ENCODE data around the gene PPP1R12B. TPM values are rescaled to one million over a fixed set of nuclear protein-coding genes. Genes with fewer than 3 reads are reported as not detected.

The PPP1R12B gene, protein sequence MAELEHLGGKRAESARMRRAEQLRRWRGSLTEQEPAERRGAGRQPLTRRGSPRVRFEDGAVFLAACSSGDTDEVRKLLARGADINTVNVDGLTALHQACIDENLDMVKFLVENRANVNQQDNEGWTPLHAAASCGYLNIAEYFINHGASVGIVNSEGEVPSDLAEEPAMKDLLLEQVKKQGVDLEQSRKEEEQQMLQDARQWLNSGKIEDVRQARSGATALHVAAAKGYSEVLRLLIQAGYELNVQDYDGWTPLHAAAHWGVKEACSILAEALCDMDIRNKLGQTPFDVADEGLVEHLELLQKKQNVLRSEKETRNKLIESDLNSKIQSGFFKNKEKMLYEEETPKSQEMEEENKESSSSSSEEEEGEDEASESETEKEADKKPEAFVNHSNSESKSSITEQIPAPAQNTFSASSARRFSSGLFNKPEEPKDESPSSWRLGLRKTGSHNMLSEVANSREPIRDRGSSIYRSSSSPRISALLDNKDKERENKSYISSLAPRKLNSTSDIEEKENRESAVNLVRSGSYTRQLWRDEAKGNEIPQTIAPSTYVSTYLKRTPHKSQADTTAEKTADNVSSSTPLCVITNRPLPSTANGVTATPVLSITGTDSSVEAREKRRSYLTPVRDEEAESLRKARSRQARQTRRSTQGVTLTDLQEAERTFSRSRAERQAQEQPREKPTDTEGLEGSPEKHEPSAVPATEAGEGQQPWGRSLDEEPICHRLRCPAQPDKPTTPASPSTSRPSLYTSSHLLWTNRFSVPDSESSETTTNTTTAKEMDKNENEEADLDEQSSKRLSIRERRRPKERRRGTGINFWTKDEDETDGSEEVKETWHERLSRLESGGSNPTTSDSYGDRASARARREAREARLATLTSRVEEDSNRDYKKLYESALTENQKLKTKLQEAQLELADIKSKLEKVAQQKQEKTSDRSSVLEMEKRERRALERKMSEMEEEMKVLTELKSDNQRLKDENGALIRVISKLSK
- 10 to 100 TPM; 21.5 to 28.6 TPM for total RNA-seq

DNA sequence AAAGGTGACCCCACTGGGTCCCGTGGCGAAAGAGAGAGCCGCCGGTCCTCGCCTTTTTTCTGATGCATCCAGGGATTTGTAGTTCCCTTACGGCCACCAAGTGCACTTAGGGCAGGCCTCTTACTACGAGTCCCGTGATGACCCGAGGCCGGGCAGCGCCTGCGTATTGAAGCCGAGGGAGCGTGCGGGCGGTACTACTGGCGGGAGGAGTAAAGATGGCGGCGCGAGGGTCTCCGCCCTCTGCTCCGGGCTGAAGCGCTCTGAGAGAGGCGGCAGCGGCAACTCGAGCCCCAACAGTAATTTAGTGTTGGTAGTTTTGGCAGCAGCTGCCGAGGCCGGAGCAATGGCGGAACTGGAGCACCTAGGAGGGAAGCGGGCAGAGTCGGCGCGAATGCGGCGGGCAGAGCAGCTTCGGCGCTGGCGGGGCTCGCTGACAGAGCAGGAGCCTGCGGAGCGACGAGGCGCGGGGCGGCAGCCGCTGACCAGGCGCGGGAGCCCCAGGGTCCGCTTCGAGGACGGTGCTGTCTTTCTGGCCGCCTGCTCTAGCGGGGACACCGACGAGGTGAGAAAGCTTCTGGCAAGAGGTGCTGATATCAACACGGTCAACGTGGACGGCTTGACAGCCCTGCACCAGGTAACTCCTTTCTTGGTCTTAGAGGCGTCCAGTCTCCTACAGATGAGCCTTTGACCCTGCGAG lies at the start of gene PPP1R12B:
Gene PPP1R12B (plus strand): TSS at position 191 of the 697 bp plus-strand sequence. CDS start 153 bp downstream, at position 344.
- ATAC-seq (peak; percentile 99), DNase-seq (ENCODE audit: low spot score in 2 of 2) (peak; percentile 91 to 93)
- Mint-ChIP-seq H3K36me3 (peaks cover 5 to 14% of the 10 kb centered on the region in 2 donors), H3K9me3 (no peaks in the 10 kb centered on the region), H3K27ac (peak within 1 kb of the TSS; percentile 95 to 97)

DNA sequence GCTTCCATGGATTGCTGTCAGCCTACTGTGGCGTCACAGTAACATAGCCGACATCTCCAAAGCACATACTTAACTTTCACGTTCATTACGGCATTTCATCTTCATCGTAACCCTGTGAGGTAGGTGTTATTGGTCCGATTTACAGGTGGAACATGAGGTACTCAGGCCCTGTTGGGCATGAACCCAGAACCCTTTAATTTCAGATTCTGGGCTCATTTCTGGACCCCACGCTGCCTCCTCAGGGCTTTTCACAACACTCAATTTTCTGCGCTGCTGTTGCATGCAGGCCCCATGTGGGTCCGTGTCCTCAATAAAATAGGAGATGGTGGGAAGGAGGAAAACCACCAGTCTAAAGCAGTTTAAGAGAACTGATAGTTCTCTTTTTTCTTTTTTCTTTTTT lies 46.3 kb upstream of the PPP1R12B start:
- H3K36me3 Mint-ChIP-seq, result no peaks in the 10 kb centered on the region
- DNase-seq (ENCODE audit: low spot score in 2 of 2), result no peak
- H3K27ac Mint-ChIP-seq, result no peak overlapping the region
- ATAC-seq, result no peak
- no peaks in the 10 kb centered on the region for H3K9me3 Mint-ChIP-seq

DNA sequence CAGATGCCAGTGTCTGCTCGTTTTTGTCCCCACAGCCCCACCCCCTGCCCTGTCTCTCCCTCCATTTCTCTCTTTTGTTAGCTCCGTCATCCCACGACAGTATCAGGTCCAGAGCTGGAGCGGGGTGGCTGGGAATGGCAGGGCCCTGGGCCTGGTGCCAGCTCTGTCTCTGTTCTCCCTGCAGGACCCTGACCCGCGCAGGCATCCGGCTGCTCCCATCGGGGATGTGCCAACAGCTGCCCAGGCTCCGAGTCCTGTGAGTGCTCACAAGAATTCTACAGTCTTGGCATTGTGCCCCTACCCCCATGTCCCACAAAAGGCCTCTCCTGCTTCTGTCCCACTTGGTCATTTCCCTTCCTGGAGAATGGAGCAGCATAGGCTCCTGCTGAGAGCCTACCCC lies 44.1 kb upstream of the PPP1R12B start:
- ATAC-seq (no peak), DNase-seq (ENCODE audit: low spot score in 2 of 2) (no peak)
- no peaks in the 10 kb centered on the region for H3K9me3 Mint-ChIP-seq
- no peak overlapping the region for H3K27ac Mint-ChIP-seq
- H3K36me3 Mint-ChIP-seq, result no peaks in the 10 kb centered on the region

DNA sequence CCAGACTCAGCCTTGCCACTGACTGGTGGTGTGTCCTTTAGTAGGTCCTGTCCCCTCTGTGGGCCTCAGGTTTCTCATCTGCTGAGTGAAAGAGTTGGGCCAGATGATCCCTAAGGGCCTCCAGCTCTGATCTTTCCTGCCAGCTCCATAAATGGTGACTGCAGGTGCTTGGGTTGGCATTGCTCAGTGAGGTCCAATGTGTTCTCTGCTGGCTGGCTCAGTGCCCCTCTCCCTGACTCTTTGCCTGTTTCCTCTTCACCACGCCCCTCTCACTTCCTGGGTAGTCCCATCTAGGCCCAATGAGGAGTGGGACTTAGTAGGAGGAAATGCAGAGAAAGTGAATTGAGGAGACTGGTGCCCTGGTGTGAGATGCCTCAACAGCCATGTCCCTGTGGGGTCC lies 43.3 kb upstream of the PPP1R12B start:
- Mint-ChIP-seq H3K27ac (no peak overlapping the region), H3K9me3 (no peaks in the 10 kb centered on the region), H3K36me3 (no peaks in the 10 kb centered on the region)
- DNase-seq (ENCODE audit: low spot score in 2 of 2), result no peak
- ATAC-seq, result no peak

DNA sequence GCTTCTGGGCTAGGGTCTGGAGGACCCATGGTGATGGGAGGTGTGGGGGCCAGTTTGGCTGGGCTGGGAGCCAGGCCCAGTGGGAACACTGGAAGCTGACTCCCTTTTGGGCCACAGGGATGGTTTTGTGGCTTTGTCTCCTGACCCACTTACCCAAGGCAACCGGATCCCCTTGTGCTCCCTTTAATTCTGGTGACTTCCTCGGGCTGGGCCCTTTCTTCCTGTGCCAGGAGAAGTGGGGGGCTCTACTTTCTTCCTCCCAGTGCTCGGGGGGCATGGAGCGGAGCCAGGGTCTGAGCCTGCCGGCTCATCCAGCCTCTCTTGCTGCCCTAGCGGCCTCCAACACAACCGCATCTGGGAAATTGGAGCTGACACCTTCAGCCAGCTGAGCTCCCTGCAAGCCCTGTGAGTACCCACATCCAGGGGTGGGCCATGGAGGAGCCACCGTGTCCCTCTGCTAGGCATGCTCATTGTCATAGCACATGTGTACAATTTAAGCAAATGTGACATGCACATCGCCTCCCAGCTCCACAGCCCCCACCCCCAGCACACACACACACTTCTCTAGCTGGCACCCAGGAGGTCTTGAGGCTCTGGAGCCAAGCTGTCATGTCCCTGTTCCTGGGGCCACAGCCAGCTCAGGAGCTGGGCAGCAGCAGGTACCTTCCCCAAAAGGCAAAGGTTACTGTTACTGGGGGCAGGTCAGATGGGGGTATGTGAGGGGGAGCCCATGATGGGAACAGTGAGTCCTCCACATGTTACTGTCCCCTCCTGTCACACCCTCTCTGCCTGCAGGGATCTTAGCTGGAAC lies 41.8 kb upstream of the PPP1R12B start:
- H3K9me3 Mint-ChIP-seq, result no peaks in the 10 kb centered on the region
- H3K27ac Mint-ChIP-seq, result no peak overlapping the region
- ATAC-seq (no peak), DNase-seq (ENCODE audit: low spot score in 2 of 2) (no peak)
- H3K36me3 Mint-ChIP-seq, result no peaks in the 10 kb centered on the region

DNA sequence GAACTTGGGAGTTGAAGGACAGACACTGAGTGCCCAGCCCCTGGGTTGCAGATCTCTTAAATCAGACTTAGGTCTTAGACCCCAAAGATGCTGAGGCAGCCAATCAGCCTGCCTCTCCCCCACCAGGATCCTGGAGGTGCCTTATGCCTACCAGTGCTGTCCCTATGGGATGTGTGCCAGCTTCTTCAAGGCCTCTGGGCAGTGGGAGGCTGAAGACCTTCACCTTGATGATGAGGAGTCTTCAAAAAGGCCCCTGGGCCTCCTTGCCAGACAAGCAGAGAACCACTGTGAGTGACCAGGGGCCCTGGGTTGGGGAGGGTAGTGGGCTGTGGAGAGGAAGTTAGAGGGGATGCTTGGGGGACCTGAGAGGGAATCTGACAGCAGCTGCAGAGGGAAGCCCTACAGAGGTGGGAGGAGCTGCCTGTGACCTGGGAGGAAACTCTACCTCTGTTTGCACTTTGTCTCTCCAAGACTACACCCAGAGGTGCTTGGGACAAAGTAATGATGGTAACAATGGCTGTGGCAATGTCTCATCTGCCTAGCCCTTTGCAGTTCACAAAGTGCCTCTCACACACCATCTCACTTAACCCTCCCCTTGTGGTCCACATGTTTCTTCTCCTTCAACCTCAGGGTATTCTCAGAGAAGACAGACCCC lies 38.3 kb upstream of the PPP1R12B start:
- no peaks in the 10 kb centered on the region for H3K36me3 Mint-ChIP-seq
- H3K27ac Mint-ChIP-seq, result no peak overlapping the region
- DNase-seq (ENCODE audit: low spot score in 2 of 2), result peak in 1 of 2 donors; percentile 43
- H3K9me3 Mint-ChIP-seq, result no peaks in the 10 kb centered on the region
- ATAC-seq, result no peak

DNA sequence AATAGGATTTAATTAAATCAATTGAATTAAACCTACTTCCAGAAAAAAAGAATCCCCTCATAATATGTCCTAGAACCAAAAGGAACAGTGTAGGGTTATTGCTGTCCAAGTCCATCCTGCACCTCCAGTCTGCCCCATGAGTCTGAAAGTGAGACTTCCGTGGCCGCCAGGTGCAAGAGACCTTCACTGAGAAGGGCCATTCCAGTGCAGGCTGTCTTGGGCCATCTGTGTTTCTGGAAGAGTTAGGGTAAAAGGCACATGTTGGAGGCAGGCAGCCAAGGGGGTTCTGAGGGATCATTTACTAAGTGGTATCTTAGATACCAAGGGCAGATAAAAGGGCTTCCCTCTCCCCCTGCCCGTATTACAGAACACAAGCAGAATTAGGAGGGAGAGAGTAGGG lies 37.8 kb upstream of the PPP1R12B start:
- H3K27ac Mint-ChIP-seq, result no peak overlapping the region
- no peaks in the 10 kb centered on the region for H3K9me3 Mint-ChIP-seq
- ATAC-seq, result no peak
- peak in 1 of 2 donors; percentile 21 for DNase-seq (ENCODE audit: low spot score in 2 of 2)
- no peaks in the 10 kb centered on the region for H3K36me3 Mint-ChIP-seq

DNA sequence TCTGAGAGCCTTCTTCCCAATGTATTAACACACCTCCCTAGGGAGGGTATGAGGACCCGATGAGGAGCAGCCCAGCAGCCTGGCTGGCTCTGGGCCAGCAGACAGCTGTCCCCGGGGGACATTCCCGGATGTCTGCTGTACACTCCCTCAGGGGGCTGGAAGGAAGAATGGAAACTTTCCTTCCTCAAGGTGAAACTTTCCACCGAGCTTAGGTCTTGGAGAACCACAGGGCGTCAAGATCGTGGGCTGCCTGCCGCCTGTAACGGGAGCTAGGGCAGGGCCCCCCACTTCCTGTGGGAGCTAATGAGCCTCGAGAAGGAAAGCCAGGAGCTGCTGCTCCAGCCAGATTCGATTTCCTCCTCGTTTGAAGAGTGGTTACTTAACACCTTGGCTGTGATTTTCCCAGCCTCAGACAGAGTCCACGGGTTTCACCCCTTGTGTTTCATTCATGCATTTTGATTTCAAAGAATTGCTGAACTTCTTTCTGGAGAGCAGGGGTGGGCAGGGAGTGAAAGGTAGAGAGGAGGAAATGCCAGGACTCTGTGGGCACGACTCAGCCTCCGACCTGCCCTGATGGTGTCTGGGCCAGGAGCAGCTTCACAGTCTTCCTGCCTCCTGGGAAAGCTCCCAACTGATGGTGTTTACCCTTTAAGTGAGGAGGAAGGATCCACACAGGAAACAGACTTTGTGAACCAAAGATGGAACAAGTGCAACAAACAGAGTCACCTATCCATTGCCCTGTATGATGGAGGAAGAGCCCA lies 36.4 kb upstream of the PPP1R12B start:
- DNase-seq (ENCODE audit: low spot score in 2 of 2), result peak in 1 of 2 donors; percentile 16
- no peak for ATAC-seq
- peak overlapping the region in 1 of 2 donors; percentile 56 for H3K27ac Mint-ChIP-seq
- H3K36me3 Mint-ChIP-seq, result no peaks in the 10 kb centered on the region
- no peaks in the 10 kb centered on the region for H3K9me3 Mint-ChIP-seq

DNA sequence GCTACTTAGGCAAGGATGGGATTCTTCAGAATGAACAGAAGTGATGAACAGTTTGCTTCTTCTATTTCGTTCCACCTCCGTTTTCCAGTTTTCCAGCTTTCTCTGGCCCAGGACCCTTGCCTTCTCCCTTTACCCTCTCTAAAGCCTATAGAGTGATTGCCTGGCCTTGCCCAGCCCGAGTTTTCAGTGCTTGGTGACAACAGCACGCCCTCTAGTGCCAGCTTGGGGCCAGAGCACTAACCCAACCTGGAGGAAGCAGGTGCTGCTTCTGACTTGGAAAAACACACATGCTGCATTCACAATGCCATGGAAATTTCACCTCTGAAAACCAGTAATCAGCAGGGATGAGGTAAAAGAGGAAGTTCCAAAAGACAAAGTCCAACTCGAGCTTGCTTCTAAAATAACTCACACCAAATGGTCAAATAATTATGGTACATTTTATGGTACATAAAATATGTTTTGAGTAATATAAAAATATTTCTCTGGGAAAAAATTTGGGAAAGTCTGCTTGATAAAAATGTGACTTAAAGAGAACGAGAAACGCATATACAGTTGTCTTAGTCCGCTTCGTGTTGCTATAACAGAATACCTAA lies 32.8 kb upstream of the PPP1R12B start:
- Mint-ChIP-seq H3K27ac (no peak overlapping the region), H3K9me3 (no peaks in the 10 kb centered on the region), H3K36me3 (no peaks in the 10 kb centered on the region)
- peak; percentile 66 to 78 for DNase-seq (ENCODE audit: low spot score in 2 of 2)
- ATAC-seq, result peak; percentile 79 to 88

DNA sequence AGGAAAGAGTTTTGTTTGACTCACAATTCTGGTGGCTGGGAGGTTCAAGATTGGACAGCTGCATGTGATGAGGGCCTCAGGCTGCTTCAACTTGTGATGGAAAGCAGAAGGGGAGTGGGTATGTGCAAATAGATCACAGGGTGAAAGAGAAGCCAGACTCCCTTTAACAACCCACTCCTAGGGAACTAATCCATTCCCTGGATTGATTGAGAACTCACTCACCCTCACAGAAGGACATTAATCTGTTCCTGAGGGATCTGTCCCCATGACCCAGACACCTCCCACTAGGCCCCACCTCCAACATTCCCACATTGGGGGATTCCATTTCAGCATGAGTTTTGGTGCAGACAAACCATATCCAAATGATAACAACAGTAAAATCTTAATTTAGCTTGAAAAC lies 32.3 kb upstream of the PPP1R12B start:
- ATAC-seq, result no peak
- Mint-ChIP-seq H3K27ac (no peak overlapping the region), H3K36me3 (no peaks in the 10 kb centered on the region), H3K9me3 (no peaks in the 10 kb centered on the region)
- DNase-seq (ENCODE audit: low spot score in 2 of 2), result peak in 1 of 2 donors; percentile 7

DNA sequence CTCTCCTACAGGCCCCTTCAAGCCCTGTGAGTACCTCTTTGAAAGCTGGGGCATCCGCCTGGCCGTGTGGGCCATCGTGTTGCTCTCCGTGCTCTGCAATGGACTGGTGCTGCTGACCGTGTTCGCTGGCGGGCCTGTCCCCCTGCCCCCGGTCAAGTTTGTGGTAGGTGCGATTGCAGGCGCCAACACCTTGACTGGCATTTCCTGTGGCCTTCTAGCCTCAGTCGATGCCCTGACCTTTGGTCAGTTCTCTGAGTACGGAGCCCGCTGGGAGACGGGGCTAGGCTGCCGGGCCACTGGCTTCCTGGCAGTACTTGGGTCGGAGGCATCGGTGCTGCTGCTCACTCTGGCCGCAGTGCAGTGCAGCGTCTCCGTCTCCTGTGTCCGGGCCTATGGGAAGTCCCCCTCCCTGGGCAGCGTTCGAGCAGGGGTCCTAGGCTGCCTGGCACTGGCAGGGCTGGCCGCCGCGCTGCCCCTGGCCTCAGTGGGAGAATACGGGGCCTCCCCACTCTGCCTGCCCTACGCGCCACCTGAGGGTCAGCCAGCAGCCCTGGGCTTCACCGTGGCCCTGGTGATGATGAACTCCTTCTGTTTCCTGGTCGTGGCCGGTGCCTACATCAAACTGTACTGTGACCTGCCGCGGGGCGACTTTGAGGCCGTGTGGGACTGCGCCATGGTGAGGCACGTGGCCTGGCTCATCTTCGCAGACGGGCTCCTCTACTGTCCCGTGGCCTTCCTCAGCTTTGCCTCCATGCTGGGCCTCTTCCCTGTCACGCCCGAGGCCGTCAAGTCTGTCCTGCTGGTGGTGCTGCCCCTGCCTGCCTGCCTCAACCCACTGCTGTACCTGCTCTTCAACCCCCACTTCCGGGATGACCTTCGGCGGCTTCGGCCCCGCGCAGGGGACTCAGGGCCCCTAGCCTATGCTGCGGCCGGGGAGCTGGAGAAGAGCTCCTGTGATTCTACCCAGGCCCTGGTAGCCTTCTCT lies 30.3 kb upstream of the PPP1R12B start:
- DNase-seq (ENCODE audit: low spot score in 2 of 2) (peak in 1 of 2 donors; percentile 48), ATAC-seq (no peak)
- H3K36me3 Mint-ChIP-seq, result no peaks in the 10 kb centered on the region
- H3K9me3 Mint-ChIP-seq, result no peaks in the 10 kb centered on the region
- peak overlapping the region in 1 of 2 donors; percentile 9 for H3K27ac Mint-ChIP-seq

DNA sequence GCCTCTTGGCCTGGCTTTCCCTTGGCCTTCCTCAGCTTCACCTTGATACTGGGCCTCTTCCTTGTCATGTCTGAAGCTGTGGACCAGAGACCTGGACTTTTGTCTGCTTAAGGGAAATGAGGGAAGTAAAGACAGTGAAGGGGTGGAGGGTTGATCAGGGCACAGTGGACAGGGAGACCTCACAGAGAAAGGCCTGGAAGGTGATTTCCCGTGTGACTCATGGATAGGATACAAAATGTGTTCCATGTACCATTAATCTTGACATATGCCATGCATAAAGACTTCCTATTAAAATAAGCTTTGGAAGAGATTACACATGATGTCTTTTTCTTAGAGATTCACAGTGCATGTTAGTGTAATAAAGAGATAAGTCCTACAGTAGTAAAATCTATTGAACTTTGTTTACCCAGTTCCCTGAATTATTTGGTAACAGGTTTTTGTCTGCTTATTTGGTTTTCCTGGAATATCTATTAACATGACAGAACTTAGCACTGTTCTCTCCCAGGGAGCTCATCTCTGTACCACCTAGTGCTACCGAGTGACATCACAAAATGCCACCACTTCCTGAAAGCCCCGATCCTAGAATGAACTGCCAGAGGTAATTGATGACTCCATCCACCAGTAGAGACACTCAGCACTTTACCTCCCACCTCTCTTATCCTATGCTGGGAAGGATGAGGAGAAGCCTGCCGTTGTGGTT lies 29.0 kb upstream of the PPP1R12B start:
- Mint-ChIP-seq H3K27ac (peak overlapping the region; percentile 9 to 69), H3K9me3 (no peaks in the 10 kb centered on the region), H3K36me3 (no peaks in the 10 kb centered on the region)
- DNase-seq (ENCODE audit: low spot score in 2 of 2), result peak in 1 of 2 donors; percentile 16
- no peak for ATAC-seq

DNA sequence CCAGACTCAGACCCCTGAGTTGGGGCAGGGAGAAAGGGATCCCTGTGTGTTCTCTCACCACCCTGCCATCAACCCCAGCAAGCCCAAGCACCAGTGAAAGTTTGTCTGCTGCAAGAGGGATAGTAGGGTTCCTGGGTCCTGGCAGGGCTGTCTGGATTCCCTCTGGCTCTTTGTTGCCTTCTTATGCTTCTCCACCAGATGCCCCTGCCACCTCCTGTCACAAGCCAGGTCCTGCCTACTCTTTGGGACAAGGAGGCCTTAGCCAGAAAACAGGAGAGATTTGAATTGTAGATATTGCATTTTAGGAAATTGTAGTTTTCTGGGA lies 28.5 kb upstream of the PPP1R12B start:
- no peak overlapping the region for H3K27ac Mint-ChIP-seq
- ATAC-seq, result no peak

More for the DNA sequence above, 28.5 kb upstream of the PPP1R12B start:
- H3K9me3 Mint-ChIP-seq, result no peaks in the 10 kb centered on the region
- H3K36me3 Mint-ChIP-seq, result no peaks in the 10 kb centered on the region
- DNase-seq (ENCODE audit: low spot score in 2 of 2), result no peak

All from activated naive CD4-positive, alpha-beta T cell treated with anti-CD3 and anti-CD28 coated beads, Interleukin-2, amount 50 U/mL, for 72 hours (primary cell).